ENCODE data around the gene SORL1.

SORL1 gene

DNA sequence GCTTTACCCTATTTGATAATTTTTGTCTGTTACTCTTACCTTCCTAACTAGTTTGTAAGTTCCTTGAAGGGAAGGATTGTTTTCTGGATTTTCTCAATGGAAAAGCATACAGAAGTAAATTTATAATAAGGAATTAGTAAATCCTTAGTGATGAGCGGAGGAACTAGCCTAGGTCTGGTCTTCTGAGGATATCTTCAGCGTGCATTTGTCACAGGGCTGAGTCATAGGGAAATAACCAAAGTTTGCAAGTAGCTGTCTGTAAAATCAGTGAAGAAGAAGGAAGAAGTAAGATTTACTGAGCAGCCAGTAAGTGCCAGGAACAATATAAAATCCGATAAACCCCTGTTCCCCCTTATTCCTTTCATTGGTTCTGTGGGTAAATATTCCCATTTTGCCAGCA is 163.4 kb downstream of the SORL1 start:
- no peak overlapping the region for H3K27ac ChIP-seq (ENCODE audit: low read depth, low read length)
- no peaks in the 10 kb centered on the region for H3K9me3 ChIP-seq (ENCODE audit: control insufficient read depth, insufficient read depth, low read length)
- no peaks in the 10 kb centered on the region for H3K27me3 ChIP-seq (ENCODE audit: control insufficient read depth, insufficient read depth, low read length)
- H3K4me3 ChIP-seq (ENCODE audit: low read depth, low read length): no peak overlapping the region
- H3K4me1 ChIP-seq (ENCODE audit: control insufficient read depth, insufficient read depth, low read length): no peaks in the 10 kb centered on the region
- H3K9ac ChIP-seq (ENCODE audit: low read depth, low read length): no peak overlapping the region
- H3K36me3 ChIP-seq (ENCODE audit: control insufficient read depth, insufficient read depth, low read length): peaks cover 96% of the 10 kb centered on the region

DNA sequence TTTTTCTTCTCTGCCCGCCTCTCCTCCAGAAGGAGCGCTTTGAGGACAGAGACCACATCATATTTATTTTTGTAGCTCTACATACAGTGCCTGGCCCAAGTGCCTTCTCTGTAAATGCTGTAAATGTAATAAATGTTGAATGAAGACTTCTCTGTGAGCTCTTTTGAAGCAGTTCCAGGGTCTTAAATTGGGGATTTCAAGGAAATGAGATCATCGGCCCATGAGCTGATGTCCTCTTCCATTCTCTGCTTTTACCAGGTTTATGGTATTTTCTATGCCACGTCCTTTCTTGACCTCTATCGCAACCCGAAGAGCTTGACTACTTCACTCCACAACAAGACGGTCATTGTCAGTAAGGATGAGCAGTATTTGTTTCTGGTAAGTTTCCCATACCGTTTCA is 166.4 kb downstream of the SORL1 start:
- H3K4me1 ChIP-seq (ENCODE audit: control insufficient read depth, insufficient read depth, low read length): peaks cover 10% of the 10 kb centered on the region; the same call in 1 of the 2 replicates

GRCh38 chr11:121625777-121626506 is 173.8 kb downstream of the SORL1 start:
- no peak overlapping the region for H3K4me3 ChIP-seq (ENCODE audit: low read depth, low read length)
- peaks cover 92% of the 10 kb centered on the region for H3K36me3 ChIP-seq (ENCODE audit: control insufficient read depth, insufficient read depth, low read length)
- H3K9ac ChIP-seq (ENCODE audit: low read depth, low read length): no peak overlapping the region
- no peak overlapping the region for H3K27ac ChIP-seq (ENCODE audit: low read depth, low read length)
- no peaks in the 10 kb centered on the region for H3K27me3 ChIP-seq (ENCODE audit: control insufficient read depth, insufficient read depth, low read length)
- peaks cover 10% of the 10 kb centered on the region; the same call in 1 of the 2 replicates for H3K4me1 ChIP-seq (ENCODE audit: control insufficient read depth, insufficient read depth, low read length)
- no peaks in the 10 kb centered on the region for H3K9me3 ChIP-seq (ENCODE audit: control insufficient read depth, insufficient read depth, low read length)

More for the DNA sequence above, 166.4 kb downstream of the SORL1 start:
- Histone ChIP-seq H3K9ac (ENCODE audit: low read depth, low read length) (no peak overlapping the region), H3K27me3 (ENCODE audit: control insufficient read depth, insufficient read depth, low read length) (no peaks in the 10 kb centered on the region), H3K4me3 (ENCODE audit: low read depth, low read length) (no peak overlapping the region), H3K36me3 (ENCODE audit: control insufficient read depth, insufficient read depth, low read length) (peaks cover 98% of the 10 kb centered on the region), H3K27ac (ENCODE audit: low read depth, low read length) (no peak overlapping the region), H3K9me3 (ENCODE audit: control insufficient read depth, insufficient read depth, low read length) (no peaks in the 10 kb centered on the region)

GRCh38 chr11:121626507-121626875 is 174.4 kb downstream of the SORL1 start:
- H3K27ac ChIP-seq (ENCODE audit: low read depth, low read length): no peak overlapping the region
- no peaks in the 10 kb centered on the region for H3K27me3 ChIP-seq (ENCODE audit: control insufficient read depth, insufficient read depth, low read length)
- peaks cover 88% of the 10 kb centered on the region for H3K36me3 ChIP-seq (ENCODE audit: control insufficient read depth, insufficient read depth, low read length)
- H3K9me3 ChIP-seq (ENCODE audit: control insufficient read depth, insufficient read depth, low read length): no peaks in the 10 kb centered on the region
- no peak overlapping the region for H3K4me3 ChIP-seq (ENCODE audit: low read depth, low read length)
- no peak overlapping the region for H3K9ac ChIP-seq (ENCODE audit: low read depth, low read length)
- H3K4me1 ChIP-seq (ENCODE audit: control insufficient read depth, insufficient read depth, low read length): peaks cover 10% of the 10 kb centered on the region; the same call in 1 of the 2 replicates

DNA sequence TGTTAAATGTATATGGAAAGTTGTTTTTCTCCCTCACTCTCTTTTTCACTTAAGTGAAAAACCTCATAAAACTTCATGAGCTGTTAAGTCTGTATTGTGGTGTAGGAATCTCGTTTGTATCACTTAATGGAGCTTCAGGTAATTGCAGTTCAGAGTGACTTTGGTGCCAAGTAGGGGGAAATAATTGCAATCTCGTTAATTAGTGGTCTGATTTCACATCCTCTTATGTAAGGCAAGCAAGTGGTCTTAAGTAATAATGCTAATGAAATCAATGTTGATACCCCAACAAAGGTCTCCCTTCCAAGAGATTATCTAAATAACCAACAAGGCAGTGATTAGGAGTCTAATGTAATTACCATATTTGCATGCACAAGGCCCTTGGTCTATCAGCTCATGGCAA is 174.9 kb downstream of the SORL1 start:
- H3K9me3 ChIP-seq (ENCODE audit: control insufficient read depth, insufficient read depth, low read length): no peaks in the 10 kb centered on the region
- H3K9ac ChIP-seq (ENCODE audit: low read depth, low read length): no peak overlapping the region
- peaks cover 10% of the 10 kb centered on the region; the same call in 1 of the 2 replicates for H3K4me1 ChIP-seq (ENCODE audit: control insufficient read depth, insufficient read depth, low read length)
- H3K4me3 ChIP-seq (ENCODE audit: low read depth, low read length): no peak overlapping the region
- no peak overlapping the region for H3K27ac ChIP-seq (ENCODE audit: low read depth, low read length)
- no peaks in the 10 kb centered on the region for H3K27me3 ChIP-seq (ENCODE audit: control insufficient read depth, insufficient read depth, low read length)
- H3K36me3 ChIP-seq (ENCODE audit: control insufficient read depth, insufficient read depth, low read length): peaks cover 88% of the 10 kb centered on the region

GRCh38 chr11:121630041-121630440 is 177.9 kb downstream of the SORL1 start:
- no peak overlapping the region for H3K9ac ChIP-seq (ENCODE audit: low read depth, low read length)
- H3K27ac ChIP-seq (ENCODE audit: low read depth, low read length): no peak overlapping the region
- H3K4me3 ChIP-seq (ENCODE audit: low read depth, low read length): no peak overlapping the region
- no peaks in the 10 kb centered on the region for H3K27me3 ChIP-seq (ENCODE audit: control insufficient read depth, insufficient read depth, low read length)
- peaks cover 64% of the 10 kb centered on the region for H3K36me3 ChIP-seq (ENCODE audit: control insufficient read depth, insufficient read depth, low read length)
- no peaks in the 10 kb centered on the region for H3K4me1 ChIP-seq (ENCODE audit: control insufficient read depth, insufficient read depth, low read length)
- no peaks in the 10 kb centered on the region for H3K9me3 ChIP-seq (ENCODE audit: control insufficient read depth, insufficient read depth, low read length)

- no peaks in the 10 kb centered on the region for H3K9me3 ChIP-seq (ENCODE audit: control insufficient read depth, insufficient read depth, low read length)
- no peak overlapping the region for H3K27ac ChIP-seq (ENCODE audit: low read depth, low read length)
- H3K36me3 ChIP-seq (ENCODE audit: control insufficient read depth, insufficient read depth, low read length): peaks cover 50% of the 10 kb centered on the region
- H3K9ac ChIP-seq (ENCODE audit: low read depth, low read length): no peak overlapping the region
- H3K4me1 ChIP-seq (ENCODE audit: control insufficient read depth, insufficient read depth, low read length): peaks cover 9% of the 10 kb centered on the region; the same call in 1 of the 2 replicates
- no peak overlapping the region for H3K4me3 ChIP-seq (ENCODE audit: low read depth, low read length)
- H3K27me3 ChIP-seq (ENCODE audit: control insufficient read depth, insufficient read depth, low read length): no peaks in the 10 kb centered on the region
Measured at GRCh38 chr11:121631456-121631855, 179.3 kb downstream of the SORL1 start.

DNA sequence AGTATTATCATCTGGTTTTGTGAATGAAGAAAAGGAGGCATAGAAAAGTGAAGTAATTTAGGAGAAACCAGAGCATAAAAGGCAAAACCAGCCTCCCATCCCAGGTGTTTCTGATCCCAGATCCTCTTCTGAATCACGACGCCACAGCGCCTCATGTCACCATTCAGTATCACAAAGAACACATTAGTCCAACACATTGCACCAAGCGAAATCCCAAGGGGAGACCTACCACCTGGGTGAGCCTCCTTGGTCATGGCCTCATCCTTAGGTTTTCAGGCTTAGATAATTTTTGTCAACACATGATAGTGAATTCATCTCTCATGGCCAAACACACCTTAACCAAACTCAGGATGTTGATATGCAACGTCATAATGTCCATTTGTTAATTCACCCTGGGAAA is 182.2 kb downstream of the SORL1 start:
- H3K4me3 ChIP-seq (ENCODE audit: low read depth, low read length): no peak overlapping the region
- no peak overlapping the region for H3K9ac ChIP-seq (ENCODE audit: low read depth, low read length)
- no peaks in the 10 kb centered on the region for H3K9me3 ChIP-seq (ENCODE audit: control insufficient read depth, insufficient read depth, low read length)
- no peak overlapping the region for H3K27ac ChIP-seq (ENCODE audit: low read depth, low read length)
- no peaks in the 10 kb centered on the region for H3K27me3 ChIP-seq (ENCODE audit: control insufficient read depth, insufficient read depth, low read length)
- H3K4me1 ChIP-seq (ENCODE audit: control insufficient read depth, insufficient read depth, low read length): peaks cover 15% of the 10 kb centered on the region
- peaks cover 22% of the 10 kb centered on the region for H3K36me3 ChIP-seq (ENCODE audit: control insufficient read depth, insufficient read depth, low read length)

DNA sequence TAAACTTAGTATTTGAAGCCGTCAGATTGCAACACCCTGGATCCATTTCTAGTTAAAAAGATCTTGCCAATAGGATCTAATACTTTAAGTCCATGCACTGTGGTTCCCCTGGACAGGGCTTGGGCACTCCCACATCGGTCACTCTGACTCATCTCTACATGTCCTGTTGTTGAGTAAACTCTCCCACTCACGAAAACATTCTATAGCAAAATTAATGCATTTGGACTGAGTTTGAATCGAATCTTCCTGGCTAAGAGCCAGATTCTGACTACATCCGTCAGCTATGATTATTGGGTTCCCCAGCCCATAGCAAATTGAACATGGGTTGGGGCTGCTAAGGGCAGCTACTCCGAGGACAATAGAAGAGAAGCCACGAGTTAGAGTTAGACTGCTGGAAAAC is 182.8 kb downstream of the SORL1 start:
- Histone ChIP-seq H3K9ac (ENCODE audit: low read depth, low read length) (no peak overlapping the region), H3K27ac (ENCODE audit: low read depth, low read length) (no peak overlapping the region), H3K27me3 (ENCODE audit: control insufficient read depth, insufficient read depth, low read length) (no peaks in the 10 kb centered on the region), H3K36me3 (ENCODE audit: control insufficient read depth, insufficient read depth, low read length) (peaks cover 16% of the 10 kb centered on the region), H3K9me3 (ENCODE audit: control insufficient read depth, insufficient read depth, low read length) (no peaks in the 10 kb centered on the region), H3K4me1 (ENCODE audit: control insufficient read depth, insufficient read depth, low read length) (peaks cover 15% of the 10 kb centered on the region), H3K4me3 (ENCODE audit: low read depth, low read length) (no peak overlapping the region)

DNA sequence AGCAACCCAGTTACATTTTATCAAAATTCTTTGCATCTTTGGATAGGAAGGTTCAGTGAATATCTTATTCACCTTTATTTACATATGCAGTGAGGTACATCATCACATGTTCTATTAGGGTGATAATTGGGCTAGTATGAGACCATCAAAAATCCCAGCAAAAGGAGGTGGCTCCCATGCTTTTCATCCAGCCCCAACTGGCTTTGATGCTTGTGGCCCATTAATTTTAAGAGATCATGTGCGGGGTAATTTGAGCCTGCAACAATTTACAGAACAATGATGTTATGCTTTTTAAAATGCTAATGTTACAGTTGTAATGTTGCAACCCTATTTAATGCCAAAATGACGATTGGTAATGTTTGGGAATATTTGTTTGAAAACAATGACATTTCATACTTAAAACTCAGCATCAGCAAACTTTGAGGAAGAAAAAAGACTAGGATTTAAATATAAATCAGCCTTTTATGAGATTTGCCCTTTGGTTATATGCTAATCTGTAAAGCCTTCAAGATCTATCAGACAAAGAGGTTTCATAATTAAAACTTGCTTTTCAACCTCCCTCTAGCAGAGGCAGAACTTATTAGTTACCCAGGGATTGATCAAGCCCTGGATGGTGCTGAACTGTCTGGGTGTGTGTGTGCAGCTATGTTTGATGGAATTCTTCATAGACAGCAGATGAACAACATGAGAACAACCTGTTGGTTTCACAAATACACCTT is 184.1 kb downstream of the SORL1 start:
- Histone ChIP-seq H3K36me3 (ENCODE audit: control insufficient read depth, insufficient read depth, low read length) (peaks cover 12% of the 10 kb centered on the region), H3K27me3 (ENCODE audit: control insufficient read depth, insufficient read depth, low read length) (no peaks in the 10 kb centered on the region), H3K27ac (ENCODE audit: low read depth, low read length) (no peak overlapping the region), H3K4me3 (ENCODE audit: low read depth, low read length) (no peak overlapping the region), H3K9ac (ENCODE audit: low read depth, low read length) (no peak overlapping the region), H3K9me3 (ENCODE audit: control insufficient read depth, insufficient read depth, low read length) (no peaks in the 10 kb centered on the region), H3K4me1 (ENCODE audit: control insufficient read depth, insufficient read depth, low read length) (peaks cover 15% of the 10 kb centered on the region)

- H3K4me1 ChIP-seq (ENCODE audit: control insufficient read depth, insufficient read depth, low read length): peaks cover 15% of the 10 kb centered on the region
- no peak overlapping the region for H3K9ac ChIP-seq (ENCODE audit: low read depth, low read length)
- no peak overlapping the region for H3K27ac ChIP-seq (ENCODE audit: low read depth, low read length)
- no peak overlapping the region for H3K4me3 ChIP-seq (ENCODE audit: low read depth, low read length)
- no peaks in the 10 kb centered on the region for H3K9me3 ChIP-seq (ENCODE audit: control insufficient read depth, insufficient read depth, low read length)
- peaks cover 7% of the 10 kb centered on the region for H3K36me3 ChIP-seq (ENCODE audit: control insufficient read depth, insufficient read depth, low read length)
- H3K27me3 ChIP-seq (ENCODE audit: control insufficient read depth, insufficient read depth, low read length): no peaks in the 10 kb centered on the region
Measured at GRCh38 chr11:121636800-121637176, 184.7 kb downstream of the SORL1 start.

Data from HUES48 (cell line).